Peyer's patch (tissue), 4 donors: ENCODE results near the gene GNB5.

Source experiments
- POLR2A ChIP-seq, 2 donors: fragments of 450-650 bp; IDR thresholded peaks; one replicate each; pipeline ENCODE4 v1.5.1; 2017; ENCODE audit warnings: antibody characterized with exemption in 2 of 2, mild to moderate bottlenecking in 2 of 2, moderate library complexity in 2 of 2
- TF ChIP-seq, protein P1 (sequence below), 6 experiments: fragments of 450-650 bp in 4 of 6; fragments of 200-600 bp in 2 of 6; sonication (generic) in 1 of 6; IDR thresholded peaks; one replicate each; pipeline ENCODE4 v1.5.1; 2017 to 2019; ENCODE audit warnings: antibody characterized with exemption in 6 of 6, mild to moderate bottlenecking in 3 of 6, moderate library complexity in 1 of 6

GRCh38 chr15:52236013-52236412, 44.8 kb upstream of the GNB5 start:
- TF ChIP-seq, protein P1, sequence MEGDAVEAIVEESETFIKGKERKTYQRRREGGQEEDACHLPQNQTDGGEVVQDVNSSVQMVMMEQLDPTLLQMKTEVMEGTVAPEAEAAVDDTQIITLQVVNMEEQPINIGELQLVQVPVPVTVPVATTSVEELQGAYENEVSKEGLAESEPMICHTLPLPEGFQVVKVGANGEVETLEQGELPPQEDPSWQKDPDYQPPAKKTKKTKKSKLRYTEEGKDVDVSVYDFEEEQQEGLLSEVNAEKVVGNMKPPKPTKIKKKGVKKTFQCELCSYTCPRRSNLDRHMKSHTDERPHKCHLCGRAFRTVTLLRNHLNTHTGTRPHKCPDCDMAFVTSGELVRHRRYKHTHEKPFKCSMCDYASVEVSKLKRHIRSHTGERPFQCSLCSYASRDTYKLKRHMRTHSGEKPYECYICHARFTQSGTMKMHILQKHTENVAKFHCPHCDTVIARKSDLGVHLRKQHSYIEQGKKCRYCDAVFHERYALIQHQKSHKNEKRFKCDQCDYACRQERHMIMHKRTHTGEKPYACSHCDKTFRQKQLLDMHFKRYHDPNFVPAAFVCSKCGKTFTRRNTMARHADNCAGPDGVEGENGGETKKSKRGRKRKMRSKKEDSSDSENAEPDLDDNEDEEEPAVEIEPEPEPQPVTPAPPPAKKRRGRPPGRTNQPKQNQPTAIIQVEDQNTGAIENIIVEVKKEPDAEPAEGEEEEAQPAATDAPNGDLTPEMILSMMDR (IDR thresholded peaks at IDR 0.05) = no peak
- TF ChIP-seq POLR2A (IDR thresholded peaks at IDR 0.05) = no peak
